ENCODE results near the gene LRP6.

Gene LRP6

DNA sequence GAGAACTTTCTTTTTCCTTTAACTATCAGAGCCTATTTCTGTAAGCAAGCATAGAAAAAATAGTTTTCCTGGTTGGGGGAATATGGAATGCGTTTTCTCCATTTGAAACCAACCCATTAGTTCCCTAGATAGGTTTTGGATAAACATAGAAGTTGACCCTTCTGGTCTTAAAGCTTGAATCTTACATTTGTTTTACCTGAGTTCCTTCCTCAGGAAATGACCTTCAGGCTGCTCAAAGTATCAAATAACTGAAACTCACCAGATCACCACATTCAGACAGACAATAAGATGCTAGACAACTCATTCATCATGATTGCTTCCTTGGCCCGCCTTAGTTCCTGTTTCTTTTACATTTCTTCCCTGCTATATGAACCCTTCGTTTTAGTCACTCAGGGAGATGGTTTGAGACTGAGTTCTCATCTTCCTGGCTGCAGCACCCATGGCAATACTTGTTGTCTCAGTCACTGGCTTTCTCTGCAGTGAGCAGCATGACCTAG lies 52.2 kb downstream of the LRP6 start:
- no peak for DNase-seq (ENCODE audit: low read depth)

DNA sequence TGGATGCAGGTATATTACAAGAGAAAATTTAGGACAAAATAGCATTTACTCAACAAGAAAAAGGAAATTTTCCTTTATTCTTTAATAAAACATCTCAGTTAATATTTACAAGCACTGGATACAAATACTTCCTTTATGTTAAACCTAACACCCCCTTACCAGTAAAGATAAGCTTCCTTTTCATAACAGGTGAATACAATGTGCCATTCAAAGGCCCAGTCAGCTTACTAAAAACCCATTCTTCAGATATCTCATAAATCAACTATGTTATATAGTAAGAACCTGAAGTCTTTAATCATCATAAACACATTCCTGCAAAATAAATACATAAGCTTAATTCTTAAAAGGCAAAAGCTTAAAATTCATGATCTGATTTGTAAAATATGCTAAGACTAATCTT lies 52.6 kb downstream of the LRP6 start:
- DNase-seq (ENCODE audit: low read depth), result no peak

DNA sequence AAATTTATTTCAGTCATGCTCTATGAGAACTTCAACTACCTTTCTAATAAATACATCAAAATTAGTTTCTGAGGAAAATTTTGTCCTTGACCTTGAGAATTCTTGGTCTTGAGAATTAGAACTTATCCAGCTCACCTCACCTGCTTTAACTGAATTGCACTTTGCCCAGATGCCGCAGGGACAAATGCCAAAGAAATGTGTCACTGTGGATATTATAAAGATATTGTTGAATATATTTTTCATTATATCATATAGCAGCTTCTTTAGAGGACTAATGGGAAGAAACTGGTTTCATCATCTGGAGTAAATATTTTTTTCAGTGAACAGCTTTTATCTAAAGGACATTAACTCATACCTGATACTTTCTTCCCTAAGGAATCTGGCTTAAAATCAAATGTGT lies 54.1 kb downstream of the LRP6 start:
- no peak for DNase-seq (ENCODE audit: low read depth)

DNA sequence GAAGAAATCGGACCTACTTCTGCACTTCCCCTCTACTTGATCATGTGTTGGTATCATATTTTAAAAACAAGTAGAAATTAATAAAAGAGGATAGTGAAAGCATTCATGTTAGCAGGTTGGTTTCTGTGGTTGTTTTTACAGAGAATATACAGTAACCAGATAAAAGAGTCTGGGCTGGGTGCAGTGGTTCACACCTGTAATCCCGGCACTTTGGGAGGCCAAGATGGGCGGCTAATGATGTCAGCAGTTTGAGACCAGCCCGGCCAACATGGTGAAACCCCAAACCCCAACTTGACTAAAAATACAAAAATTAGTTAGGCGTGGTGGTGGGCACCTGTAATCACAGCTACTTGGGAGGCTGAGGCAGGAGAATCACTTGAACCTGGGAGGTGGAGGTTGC lies 55.9 kb downstream of the LRP6 start:
- DNase-seq (ENCODE audit: low read depth), result no peak

DNA sequence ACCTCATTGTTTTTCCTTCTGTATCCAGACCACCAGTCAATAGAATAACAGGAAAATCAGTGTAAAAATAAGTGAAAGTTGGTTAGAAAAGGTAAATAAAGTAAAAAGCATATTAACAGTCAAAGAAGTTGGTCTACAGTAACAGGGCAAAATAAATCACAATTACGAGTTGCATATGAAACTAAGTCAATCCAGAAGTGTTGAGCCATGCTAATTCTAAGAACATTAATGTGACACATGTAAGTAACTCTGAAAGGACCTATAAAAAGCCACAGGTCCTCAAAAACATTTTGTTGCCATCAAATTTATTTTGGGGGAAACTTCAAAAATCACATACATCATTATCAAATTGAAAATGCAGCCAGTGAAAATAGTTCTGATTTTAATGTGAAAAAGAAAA lies 56.4 kb downstream of the LRP6 start:
- DNase-seq (ENCODE audit: low read depth), result no peak

DNA sequence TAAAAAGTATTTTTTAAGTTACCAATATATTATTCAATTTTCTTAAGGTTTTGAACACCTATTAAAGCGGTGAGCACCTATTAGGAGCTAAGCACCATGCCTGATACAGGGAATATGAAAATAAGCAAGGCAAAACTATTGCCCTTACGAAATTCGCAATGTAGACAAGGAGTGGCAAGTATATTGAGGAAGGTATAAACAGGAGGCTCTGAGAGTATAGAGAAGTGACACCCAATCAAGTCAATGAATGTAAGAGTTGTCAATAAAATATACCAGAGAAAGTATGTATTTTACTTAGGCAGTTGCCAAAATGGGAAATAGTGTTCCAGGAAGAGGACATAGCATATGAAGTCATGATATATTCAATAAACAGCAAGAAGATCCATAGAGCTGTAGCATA lies 57.2 kb downstream of the LRP6 start:
- no peak for DNase-seq (ENCODE audit: low read depth)

DNA sequence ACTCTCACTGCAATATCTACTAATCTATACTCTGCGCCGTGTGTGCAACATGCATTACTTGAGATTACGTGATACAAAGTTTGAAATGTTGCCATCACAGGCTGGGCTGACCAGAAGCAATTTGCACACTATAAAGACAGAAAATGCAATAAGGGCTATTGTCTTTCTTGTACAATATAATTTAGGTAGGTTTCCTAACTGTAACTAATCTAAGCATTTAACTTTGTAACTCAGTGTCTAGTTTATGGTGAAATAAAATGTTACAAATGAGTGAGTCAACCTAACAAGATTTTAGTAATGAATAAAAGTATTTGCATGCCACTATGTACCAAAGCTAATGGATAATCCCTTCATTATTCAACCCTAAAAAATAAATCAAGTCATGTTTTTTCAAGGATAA lies 57.8 kb downstream of the LRP6 start:
- no peak for DNase-seq (ENCODE audit: low read depth)

DNA sequence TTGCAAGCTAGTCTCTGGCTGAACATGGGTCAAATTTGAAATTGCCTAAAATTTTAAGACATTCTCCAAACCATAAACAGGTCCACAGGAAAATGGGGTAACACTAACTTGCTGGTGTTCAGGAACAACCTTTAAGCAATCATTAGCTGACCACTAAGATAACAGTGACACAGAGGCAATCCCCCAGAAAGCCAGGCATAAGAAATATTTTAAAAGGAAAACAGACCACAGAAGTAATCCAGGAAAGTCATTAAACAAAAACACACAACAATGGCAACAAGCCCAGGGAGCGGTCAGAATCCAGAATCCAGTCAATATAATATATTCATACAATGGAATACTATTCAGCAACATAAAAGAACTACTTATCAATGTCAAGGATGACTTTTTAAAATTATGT lies 59.1 kb downstream of the LRP6 start:
- no peak for DNase-seq (ENCODE audit: low read depth)

DNA sequence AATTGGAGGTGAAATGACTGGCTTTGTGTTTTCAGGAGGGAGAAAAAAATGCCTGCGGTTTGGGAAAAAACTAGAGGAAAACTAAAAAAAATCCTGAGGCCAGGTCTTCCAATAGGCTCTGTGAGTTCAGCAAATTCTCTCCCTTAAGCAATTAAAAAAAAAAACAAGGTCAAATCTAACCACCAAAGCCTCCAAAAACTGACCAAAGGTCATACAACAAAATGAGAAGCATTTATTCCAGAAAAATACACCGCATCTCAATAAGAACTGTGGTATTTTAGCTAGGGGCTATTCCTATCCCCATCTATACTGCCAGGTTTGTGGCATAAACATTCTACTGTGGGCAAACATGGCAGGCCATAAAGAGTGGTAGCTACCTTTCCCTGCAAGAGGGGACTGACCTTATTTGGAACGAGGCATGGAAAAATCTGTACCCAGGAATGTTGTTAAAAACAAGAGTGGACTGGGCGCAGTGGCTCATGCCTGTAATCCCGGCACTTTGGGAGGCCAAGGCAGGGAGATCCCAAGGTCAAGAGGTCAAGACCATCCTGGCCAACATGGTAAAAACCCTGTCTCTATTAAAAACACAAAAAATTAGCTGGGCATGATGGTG lies 60.0 kb downstream of the LRP6 start:
- DNase-seq (ENCODE audit: low read depth), result no peak

DNA sequence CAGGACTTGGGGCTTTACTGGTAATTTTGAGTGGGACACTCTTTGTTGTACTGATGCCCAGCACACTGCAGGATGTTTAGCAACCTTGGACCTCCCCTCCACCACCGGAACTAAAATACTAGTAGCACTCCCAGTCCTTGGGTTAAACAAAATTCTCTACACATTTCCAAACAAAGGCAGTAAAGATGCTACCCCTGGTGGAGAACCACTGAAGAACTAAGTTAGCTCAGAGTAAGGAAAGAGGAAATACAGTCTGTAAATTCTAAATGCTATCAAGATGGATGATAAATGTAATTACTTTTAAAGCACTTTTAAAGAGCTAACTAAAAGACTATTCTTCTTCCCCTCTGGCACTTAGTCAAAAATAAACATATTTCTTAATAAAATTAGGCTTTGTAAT lies 64.1 kb downstream of the LRP6 start:
- DNase-seq (ENCODE audit: low read depth), result no peak

DNA sequence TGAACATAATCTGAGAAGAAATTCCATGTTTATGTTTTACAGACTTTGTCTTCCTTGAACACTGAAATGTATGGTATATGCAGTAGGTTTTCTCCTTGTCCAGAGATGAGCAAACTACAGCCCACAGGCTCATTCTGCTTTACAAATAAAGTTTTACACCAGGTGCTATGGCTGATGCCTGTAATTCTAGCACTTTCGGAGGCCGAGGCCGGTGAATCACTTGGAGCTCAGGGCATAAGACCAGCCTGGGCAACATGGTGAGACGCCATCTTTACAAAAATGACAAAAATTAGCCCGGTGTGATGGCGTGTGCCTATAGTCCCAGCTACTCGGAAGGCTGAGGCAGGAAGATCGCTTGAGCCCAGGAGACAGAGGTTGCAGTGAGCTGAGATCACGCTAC lies 64.7 kb downstream of the LRP6 start:
- DNase-seq (ENCODE audit: low read depth), result no peak

DNA sequence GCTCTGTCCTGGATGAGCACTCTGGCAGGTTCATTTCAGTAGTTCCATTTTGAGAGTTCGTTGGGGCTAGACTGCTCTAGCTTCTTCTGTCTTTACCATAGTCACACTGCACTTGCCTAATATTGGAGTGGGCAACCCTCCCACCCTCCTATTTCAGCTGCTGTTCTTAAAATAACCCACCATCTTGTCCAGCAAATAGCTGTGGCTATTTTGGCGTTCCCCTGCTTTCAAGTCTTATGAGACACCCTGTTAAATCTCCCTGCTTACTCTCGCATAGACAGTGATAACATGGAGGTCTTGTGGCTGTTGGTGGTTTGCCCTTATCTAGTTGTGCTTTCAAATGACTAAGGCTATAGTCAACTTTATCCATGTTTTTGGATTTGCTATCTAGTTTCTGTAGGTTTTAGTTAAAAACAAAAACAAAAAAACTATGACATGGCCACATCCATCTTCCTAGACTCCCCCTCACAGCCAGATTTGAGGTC lies 65.5 kb downstream of the LRP6 start:
- no peak for DNase-seq (ENCODE audit: low read depth)

DNA sequence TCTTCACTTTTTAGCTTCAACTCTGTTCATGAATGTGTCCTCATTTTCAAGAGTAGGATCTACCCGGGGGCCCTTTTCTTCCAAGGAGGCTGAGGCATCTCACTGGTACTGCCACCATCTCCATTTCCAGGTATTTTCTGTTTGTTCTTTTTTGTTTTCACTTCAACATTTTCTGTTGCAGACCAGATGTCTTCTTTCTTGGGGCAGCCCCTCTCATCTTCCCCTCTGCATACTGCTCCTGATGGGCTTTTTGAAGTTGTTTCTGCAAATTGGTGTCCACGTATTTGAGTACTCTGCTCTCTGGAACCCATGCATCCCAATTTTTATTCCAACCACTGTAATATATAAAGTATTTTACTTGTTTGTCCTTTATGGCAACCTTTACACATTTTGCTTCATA lies 66.5 kb downstream of the LRP6 start:
- DNase-seq (ENCODE audit: low read depth), result no peak

DNA sequence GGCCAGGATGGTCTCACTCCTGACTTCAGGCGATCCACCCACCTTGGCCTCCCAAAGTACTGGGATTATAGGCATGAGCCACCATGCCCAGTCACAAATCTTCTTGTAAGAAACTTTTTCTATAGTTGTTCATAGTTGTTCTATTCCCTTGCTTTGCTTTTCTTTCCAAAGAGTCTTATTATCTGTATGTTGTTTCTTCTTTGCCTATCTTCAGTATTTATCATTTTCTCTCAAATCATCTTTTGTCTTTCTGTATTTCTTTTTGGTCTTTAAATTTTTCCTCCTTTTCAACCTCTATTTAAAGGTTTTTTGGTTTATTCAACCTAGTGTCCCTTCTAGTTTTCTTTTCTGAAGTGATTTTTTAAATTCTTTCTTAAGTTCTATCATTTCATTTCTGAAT lies 68.7 kb downstream of the LRP6 start:
- DNase-seq (ENCODE audit: low read depth), result no peak

DNA sequence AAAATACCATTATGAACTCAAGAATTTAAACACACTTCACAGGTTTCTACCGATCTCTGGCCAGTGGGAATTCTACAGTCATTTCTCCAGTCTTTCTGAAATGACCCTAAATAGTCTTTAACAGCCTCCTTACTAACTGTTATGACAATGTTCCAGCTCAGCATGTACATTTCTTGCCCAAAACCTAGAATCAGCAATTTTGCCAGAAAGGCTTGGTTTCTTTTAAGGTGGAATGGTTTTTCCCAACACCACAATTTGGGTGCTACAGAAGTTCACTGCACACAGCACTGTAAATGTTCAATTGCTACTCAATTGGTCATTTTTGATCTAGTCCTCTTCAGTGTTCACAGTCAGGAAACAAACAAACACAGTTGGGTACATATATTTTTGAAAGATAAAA lies 69.7 kb downstream of the LRP6 start:
- no peak for DNase-seq (ENCODE audit: low read depth)

DNA sequence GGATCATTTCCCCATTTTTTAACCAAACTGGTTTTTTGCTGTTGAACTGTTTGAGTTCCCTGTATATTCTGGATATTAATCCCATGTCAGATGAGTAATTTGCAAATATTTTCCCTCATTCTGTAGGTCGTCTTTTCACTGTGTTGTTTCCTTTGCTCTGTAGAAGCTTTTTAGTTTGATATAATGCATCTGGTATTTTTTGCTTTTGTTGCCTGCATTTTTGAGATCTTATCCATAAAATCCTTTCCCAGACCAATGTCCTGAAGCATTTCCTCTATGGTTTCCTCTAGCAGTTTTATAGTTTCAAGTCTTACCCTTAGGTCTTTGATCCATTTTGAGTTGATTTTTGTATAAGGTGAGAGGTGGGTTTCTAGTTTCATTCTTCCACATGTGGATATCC lies 71.3 kb downstream of the LRP6 start:
- DNase-seq (ENCODE audit: low read depth), result no peak

DNA sequence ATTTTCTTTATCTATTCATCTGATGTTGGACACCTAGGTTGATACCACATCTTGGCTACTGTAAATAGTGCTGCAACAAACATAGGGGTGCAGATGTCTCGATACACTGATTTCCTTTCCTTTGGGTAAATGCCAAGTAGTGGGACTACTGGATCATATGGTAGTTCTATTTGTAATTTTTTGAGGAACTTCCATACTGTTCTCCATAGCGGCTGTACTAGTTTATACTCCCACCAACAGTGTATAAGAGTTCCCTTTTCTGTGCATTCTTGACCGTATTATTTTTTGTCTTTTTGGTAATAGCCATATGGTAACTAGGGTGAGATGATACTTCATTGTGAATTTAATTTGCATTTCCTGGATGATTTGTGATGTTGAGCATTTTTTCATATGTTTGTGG lies 71.8 kb downstream of the LRP6 start:
- no peak for DNase-seq (ENCODE audit: low read depth)

DNA sequence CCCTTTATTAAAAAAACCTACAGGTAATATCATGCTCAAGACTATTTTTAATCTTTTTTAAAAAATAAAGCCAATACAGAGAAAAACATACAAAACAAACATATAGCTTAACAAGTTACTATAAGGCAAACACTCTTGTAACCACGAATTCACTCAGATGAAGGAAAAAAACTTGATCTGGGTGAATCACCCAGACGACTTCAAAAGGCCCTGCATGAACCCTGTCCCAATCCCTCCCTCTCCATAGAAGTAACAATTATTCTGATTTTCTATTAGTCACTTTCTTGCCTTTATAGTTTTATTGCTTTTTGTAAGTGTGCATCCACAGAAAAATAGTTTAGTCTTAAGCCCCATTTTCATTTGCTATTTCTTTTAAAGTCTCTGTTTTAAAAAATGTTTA lies 72.6 kb downstream of the LRP6 start:
- no peak for DNase-seq (ENCODE audit: low read depth)

DNA sequence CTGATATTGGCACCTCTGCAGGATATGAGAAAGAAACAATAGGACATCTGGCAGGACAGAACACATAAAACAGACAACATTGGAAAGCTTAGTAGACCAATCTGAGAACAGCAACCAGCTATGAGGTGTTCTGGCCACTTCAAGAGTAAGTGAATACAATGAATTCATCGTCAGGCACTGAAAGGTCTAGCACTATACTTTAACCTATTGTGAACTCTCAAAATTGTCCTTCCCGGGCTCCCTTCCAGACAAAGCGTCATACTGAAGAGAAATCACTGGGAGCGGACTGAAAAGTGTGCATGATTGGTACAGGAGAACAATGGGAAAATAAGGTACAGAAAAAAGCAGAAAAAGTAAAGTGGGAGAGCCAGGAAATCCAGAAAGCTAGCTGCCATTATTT lies 75.8 kb downstream of the LRP6 start:
- no peak for DNase-seq (ENCODE audit: low read depth)

DNA sequence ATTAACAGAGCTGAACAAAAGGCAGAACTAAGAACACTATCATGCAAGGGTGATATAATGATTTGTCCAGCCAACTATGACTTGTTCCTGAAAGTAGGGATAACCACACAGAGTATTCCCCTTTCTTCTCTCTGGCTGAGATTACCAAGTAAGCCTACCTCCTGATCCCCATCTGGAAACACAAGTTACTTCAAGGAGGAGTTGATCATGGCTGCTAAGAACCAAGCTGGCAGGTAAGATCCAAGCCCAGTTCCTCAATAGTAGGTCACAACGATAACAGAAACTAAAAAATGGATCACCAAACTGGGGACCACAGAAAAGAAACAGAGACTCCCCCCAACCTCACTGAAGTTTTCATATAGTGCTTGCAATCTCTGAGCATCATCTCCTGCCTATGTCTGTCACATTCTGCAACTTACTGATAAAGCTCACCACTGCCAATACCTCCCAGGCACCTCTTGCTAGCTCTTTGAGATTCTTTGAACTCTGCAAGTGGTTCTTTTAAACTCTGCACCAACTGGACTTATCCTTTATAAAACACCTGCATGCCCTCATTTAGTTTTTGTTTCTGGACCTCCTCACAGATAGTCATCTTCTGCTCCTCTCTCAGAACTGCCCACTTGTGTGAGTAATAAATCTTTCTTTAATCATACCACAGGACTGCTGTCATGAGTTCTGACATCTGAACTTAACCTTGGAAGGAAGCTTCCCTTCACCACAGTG lies 76.6 kb downstream of the LRP6 start:
- no peak for DNase-seq (ENCODE audit: low read depth)

DNA sequence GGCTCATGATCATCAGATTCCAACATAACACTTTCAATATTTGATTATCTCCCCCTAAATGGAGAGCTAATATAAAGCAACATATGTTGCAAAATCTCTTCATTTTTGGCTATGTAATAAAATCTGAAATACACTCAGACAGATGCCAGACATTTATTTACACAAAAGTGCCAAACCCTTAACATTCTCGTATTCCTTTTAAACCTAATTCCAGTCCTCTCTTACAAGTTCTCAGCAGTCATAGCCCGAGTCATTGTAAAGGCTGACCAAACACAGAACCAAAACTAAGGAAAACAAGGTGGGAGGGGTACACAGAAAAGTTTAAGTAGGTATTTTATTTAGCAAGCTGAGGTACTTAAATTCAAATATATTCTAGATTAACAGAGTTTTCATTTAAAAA lies 81.4 kb downstream of the LRP6 start:
- DNase-seq (ENCODE audit: low read depth), result no peak

DNA sequence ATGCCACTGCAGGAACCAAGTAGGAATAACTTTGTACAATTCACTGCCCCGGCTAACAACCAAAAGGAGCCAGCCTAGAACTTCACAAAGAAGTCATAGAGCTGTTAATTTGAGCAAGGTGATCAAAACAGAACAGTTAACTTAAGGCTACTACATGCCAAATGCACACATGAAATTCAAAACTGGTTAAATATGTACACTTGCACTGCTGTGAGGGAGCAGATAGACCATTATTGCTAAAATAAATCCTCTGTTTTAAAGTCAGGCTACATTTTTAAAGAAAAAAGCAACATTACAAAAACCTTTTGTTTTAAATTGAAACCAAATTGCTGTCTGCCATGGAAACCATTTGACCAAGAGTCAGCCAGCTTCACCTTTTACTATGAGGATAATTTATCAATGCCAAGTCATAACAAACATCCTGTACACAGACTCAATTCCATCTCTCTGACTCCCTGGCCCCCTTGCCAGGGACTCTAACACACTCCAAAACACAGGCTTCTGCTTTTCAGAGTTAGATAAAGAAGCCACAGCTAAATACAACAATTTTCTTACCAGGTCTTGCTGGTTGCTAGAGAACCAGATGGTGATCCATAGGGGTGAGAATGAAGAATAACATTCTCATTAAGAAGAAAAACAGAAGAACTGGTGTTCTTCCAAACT lies 84.0 kb downstream of the LRP6 start:
- no peak for DNase-seq (ENCODE audit: low read depth)

DNA sequence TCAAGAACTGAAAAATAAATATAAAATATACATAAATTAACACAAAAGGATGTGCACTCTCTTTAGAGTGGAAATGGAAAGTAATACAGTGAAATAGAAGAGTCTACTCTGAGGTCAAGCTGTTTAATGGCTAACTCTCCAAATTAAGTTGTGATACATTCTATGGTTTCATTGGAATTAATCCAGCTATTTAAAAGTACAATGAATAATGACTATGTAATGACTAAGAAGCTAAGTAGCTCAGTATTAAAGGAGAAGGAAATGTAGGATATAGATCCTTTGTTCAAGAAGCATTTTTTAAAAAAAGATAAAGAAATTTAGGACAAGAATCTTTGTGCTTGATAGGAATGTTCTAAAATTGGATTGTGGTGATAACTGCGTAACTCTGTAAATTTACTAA lies 85.3 kb downstream of the LRP6 start:
- no peak for DNase-seq (ENCODE audit: low read depth)
